Right atrium auricular region (tissue), 2 donors: ENCODE measurements around the gene CRYZ. TPM values are rescaled to one million over a fixed set of nuclear protein-coding genes. Genes with fewer than 3 reads are reported as not detected.
"Not testable (repeated sequence)": the region's sequence is repeated elsewhere in the genome, so short reads cannot be mapped to it uniquely, and the experiment has no call there.

Experiments
- DNase-seq: peaks from one replicate; pipeline ENCODE4 v3.0.0-alpha.2; 2019; ENCODE audit warnings: low spot score
- H3K27ac ChIP-seq, 2 donors: fragments of 200-600 bp; sonication (generic); 1 replicate in 1 of 2; 2 replicates in 1 of 2; pipeline ENCODE4 v1.5.1; 2016 to 2019
- H3K27me3 ChIP-seq, 2 donors: fragments of 200-600 bp; sonication (generic); one replicate each; pipeline versions ENCODE4 v1.5.1 to v1.6.0; 2017 to 2019
- H3K36me3 ChIP-seq: fragments of 200-600 bp; sonication (generic); one replicate; pipeline ENCODE4 v1.5.1; 2016
- H3K4me1 ChIP-seq, 2 donors: fragments of 200-600 bp; sonication (generic); one replicate each; pipeline versions ENCODE4 v1.5.1 to v1.6.0; 2017 to 2019
- H3K4me3 ChIP-seq, 2 donors: fragments of 200-600 bp; sonication (generic); 1 replicate in 1 of 2; 2 replicates in 1 of 2; pipeline ENCODE4 v1.5.1; 2017 to 2019; ENCODE audit warnings: mild to moderate bottlenecking in 1 of 2, moderate library complexity in 1 of 2
- H3K9me3 ChIP-seq, 2 donors: fragments of 200-600 bp; sonication (generic); one replicate each; pipeline ENCODE4 v1.5.1; 2019
- CTCF ChIP-seq, 2 donors: fragments of 200-600 bp; sonication (generic); IDR thresholded peaks; one replicate each; pipeline ENCODE4 v1.5.1; 2019; ENCODE audit warnings: antibody characterized with exemption in 2 of 2
- total RNA-seq, 2 donors: library from RNA; depleted of rRNA; stranded (reverse); fragments of >200 nt; gene quantifications; one replicate each; pipeline ENCODE4 v1.1.0, GENCODE V29; 2016

The CRYZ gene
- total RNA-seq, 2 donors from 2014 or later: 30.5 to 39.8 TPM

GRCh38 chr1:74733604-74734484, 994 bp upstream of the CRYZ start:
- no peak for DNase-seq
- peak; percentile 49 to 75 for TF ChIP-seq CTCF (IDR thresholded peaks at IDR 0.05)
- H3K4me1 ChIP-seq: peaks cover 0 to 43% of the 10 kb centered on the region in 2 donors

GRCh38 chr1:74732071-74732946, 541 bp downstream of the CRYZ start:
- peak overlapping the region; percentile 85 to 88 for H3K27ac ChIP-seq
- H3K36me3 ChIP-seq, DNase-seq, H3K9me3 ChIP-seq, H3K27me3 ChIP-seq: not testable (repeated sequence)
- peaks cover 0 to 47% of the 10 kb centered on the region in 2 donors for H3K4me1 ChIP-seq
- peak overlapping the region; percentile 68 to 84 for H3K4me3 ChIP-seq

More at GRCh38 chr1:74733604-74734484, 994 bp upstream of the CRYZ start:
- Histone ChIP-seq H3K9me3 (no peaks in the 10 kb centered on the region), H3K27me3 (no peaks in the 10 kb centered on the region), H3K4me3 (peak overlapping the region; percentile 68 to 84), H3K27ac (peak overlapping the region; percentile 85 to 88), H3K36me3 (peaks cover 24% of the 10 kb centered on the region)

- Histone ChIP-seq H3K4me1 (peaks cover 0 to 47% of the 10 kb centered on the region in 2 donors), H3K27me3 (no peaks in the 10 kb centered on the region), H3K36me3 (peaks cover under 1% of the 10 kb centered on the region), H3K9me3 (no peaks in the 10 kb centered on the region), H3K4me3 (peak overlapping the region in 1 of 2 donors; percentile 68), H3K27ac (peak overlapping the region; percentile 3 to 85)
- DNase-seq: no peak
- TF ChIP-seq CTCF (IDR thresholded peaks at IDR 0.05): no peak
These were observed 1.3 kb downstream of the CRYZ start for GRCh38 chr1:74731399-74732052.

GRCh38 chr1:74729741-74730478, 2.9 kb downstream of the CRYZ start:
- H3K4me3 ChIP-seq: no peak overlapping the region
- H3K36me3 ChIP-seq: no peaks in the 10 kb centered on the region

GRCh38 chr1:74728736-74729135, 4.1 kb downstream of the CRYZ start:
- H3K4me1 ChIP-seq: peaks cover 0 to 33% of the 10 kb centered on the region in 2 donors
- no peak overlapping the region for H3K4me3 ChIP-seq
- H3K9me3 ChIP-seq: no peaks in the 10 kb centered on the region
- peak overlapping the region; percentile 4 to 17 for H3K27ac ChIP-seq
- no peak for TF ChIP-seq CTCF (IDR thresholded peaks at IDR 0.05)
- peaks cover 10% of the 10 kb centered on the region for H3K36me3 ChIP-seq
- no peak for DNase-seq
- no peaks in the 10 kb centered on the region for H3K27me3 ChIP-seq

More at GRCh38 chr1:74729741-74730478, 2.9 kb downstream of the CRYZ start:
- DNase-seq: no peak
- peaks cover 0 to 45% of the 10 kb centered on the region in 2 donors for H3K4me1 ChIP-seq
- no peaks in the 10 kb centered on the region for H3K27me3 ChIP-seq
- no peak overlapping the region for H3K27ac ChIP-seq
- no peak for TF ChIP-seq CTCF (IDR thresholded peaks at IDR 0.05)
- no peaks in the 10 kb centered on the region for H3K9me3 ChIP-seq
